ENCODE data around the gene SPINK9.

DNA sequence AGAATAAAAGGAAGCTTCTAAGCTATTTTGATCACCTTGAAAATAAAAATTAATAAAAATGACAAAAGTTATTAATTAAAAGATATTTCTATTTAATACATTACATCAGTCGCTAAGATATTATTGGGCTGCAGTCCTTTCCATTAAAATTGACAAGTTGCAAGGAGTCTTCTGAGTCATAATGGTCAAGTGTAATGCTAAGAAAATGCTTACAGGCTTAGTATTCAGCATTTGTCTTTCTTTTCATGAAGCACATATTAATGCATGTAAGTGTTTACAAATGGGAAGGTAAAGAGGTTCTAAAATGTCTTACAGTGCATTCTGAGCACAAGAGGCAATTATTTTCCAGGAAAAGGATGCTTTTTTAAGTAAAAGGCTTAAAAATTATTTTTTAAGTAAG lies 17.3 kb downstream of the SPINK9 start:
- TF ChIP-seq, protein P1, sequence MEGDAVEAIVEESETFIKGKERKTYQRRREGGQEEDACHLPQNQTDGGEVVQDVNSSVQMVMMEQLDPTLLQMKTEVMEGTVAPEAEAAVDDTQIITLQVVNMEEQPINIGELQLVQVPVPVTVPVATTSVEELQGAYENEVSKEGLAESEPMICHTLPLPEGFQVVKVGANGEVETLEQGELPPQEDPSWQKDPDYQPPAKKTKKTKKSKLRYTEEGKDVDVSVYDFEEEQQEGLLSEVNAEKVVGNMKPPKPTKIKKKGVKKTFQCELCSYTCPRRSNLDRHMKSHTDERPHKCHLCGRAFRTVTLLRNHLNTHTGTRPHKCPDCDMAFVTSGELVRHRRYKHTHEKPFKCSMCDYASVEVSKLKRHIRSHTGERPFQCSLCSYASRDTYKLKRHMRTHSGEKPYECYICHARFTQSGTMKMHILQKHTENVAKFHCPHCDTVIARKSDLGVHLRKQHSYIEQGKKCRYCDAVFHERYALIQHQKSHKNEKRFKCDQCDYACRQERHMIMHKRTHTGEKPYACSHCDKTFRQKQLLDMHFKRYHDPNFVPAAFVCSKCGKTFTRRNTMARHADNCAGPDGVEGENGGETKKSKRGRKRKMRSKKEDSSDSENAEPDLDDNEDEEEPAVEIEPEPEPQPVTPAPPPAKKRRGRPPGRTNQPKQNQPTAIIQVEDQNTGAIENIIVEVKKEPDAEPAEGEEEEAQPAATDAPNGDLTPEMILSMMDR (IDR thresholded peaks at IDR 0.05; ENCODE audit: low read depth, low read length, poor library complexity, severe bottlenecking) = no peak
- TF ChIP-seq EZH2phosphoT487 (IDR thresholded peaks at IDR 0.05; ENCODE audit: borderline replicate concordance, low read length) = no peak
